Measurements from ENCODE around the gene GARIN3.

DNA sequence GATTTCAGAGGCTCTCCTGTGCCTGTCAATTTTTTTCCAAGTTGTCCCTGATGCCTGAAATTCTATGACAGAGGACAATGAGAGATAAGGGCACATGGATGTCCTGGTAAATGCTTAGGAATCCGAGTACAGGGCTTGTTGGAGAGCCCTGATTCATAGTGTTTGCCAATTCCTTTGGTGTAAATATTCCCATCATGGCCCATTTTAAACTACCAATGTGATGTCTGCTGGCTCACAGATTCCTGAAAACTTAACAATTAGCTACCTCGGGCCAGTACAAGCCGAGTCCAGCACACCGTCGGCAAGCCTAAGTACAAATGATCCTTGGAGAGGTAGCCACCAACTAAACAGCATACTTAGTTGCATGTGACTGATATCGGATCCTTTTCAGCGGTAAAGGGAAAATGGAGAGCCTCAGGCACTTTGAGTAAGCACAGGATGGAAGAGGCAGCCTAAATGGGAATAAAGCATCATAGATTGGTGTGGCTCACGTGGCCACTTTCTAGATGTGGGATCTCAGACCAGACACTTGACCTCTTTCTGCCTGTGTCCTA, 18.1 kb upstream of the GARIN3 start:
- TF ChIP-seq CTCF (IDR thresholded peaks at IDR 0.05; ENCODE audit: insufficient read depth, low read length) (no peak), POLR2AphosphoS5 (IDR thresholded peaks at IDR 0.05; ENCODE audit: low read depth) (no peak), REST (IDR thresholded peaks at IDR 0.05; ENCODE audit: insufficient replicate concordance, low read depth) (no peak), SPI1 (IDR thresholded peaks at IDR 0.05; ENCODE audit: borderline replicate concordance, low read depth) (no peak), GABPA (IDR thresholded peaks at IDR 0.05; ENCODE audit: low read depth) (no peak)
